Gastroesophageal sphincter (tissue), 4 donors: Measurements from ENCODE around the gene HOGA1. TPM values are rescaled to one million over a fixed set of nuclear protein-coding genes. Genes with fewer than 3 reads are reported as not detected.
"Not testable (repeated sequence)": the region's sequence is repeated elsewhere in the genome, so short reads cannot be mapped to it uniquely, and the experiment has no call there.

Experiments used
- ATAC-seq: fragments of 150-250 bp; one replicate; pipeline ENCODE4 v1.9.1; 2016; ENCODE audit warnings: mild to moderate bottlenecking, moderate library complexity
- H3K27ac ChIP-seq, 4 donors: fragments of 200-600 bp; sonication (generic) in 3 of 4; 1 replicate in 3 of 4; 2 replicates in 1 of 4; pipeline ENCODE4 v1.5.1; 2016 to 2019
- H3K27me3 ChIP-seq: fragments of 200-600 bp; sonication (generic); one replicate; pipeline ENCODE4 v1.5.1; 2019
- H3K36me3 ChIP-seq, 2 donors: fragments of 200-600 bp; sonication (generic); one replicate each; pipeline ENCODE4 v1.5.1; 2019; ENCODE audit warnings: control low read depth in 1 of 2
- H3K4me1 ChIP-seq, 3 donors: fragments of 200-600 bp; sonication (generic); 1 replicate in 2 of 3; 2 replicates in 1 of 3; pipeline ENCODE4 v1.5.1; 2016 to 2019; ENCODE audit warnings: control low read depth in 2 of 3
- H3K4me3 ChIP-seq, 2 donors: fragments of 200-600 bp; sonication (generic); one replicate each; pipeline ENCODE4 v1.5.1; 2019; ENCODE audit warnings: mild to moderate bottlenecking in 1 of 2, moderate library complexity in 1 of 2
- H3K9me3 ChIP-seq, 3 donors: fragments of 200-600 bp; sonication (generic); one replicate each; pipeline ENCODE4 v1.5.1; 2017 to 2019; ENCODE audit warnings: control low read depth in 2 of 3
- CTCF ChIP-seq, 4 experiments: fragments of 200-600 bp in 2 of 4; fragments of 450-650 bp in 2 of 4; sonication (generic) in 1 of 4; IDR thresholded peaks; one replicate each; pipeline ENCODE4 v1.5.1; 2017 to 2019; ENCODE audit warnings: antibody characterized with exemption in 4 of 4, mild to moderate bottlenecking in 2 of 4, moderate library complexity in 2 of 4
- EP300 ChIP-seq: sonication (generic); formaldehyde crosslinking; IDR thresholded peaks from one replicate; pipeline ENCODE4 v1.6.1; 2017; ENCODE audit warnings: antibody characterized with exemption, mild to moderate bottlenecking
- POLR2A ChIP-seq, 2 donors: fragments of 450-650 bp; IDR thresholded peaks; one replicate each; pipeline ENCODE4 v1.6.1; 2017; ENCODE audit warnings: antibody characterized with exemption in 2 of 2, mild to moderate bottlenecking in 2 of 2, moderate library complexity in 1 of 2
- POLR2AphosphoS5 ChIP-seq: sonication (generic); formaldehyde crosslinking; IDR thresholded peaks from one replicate; pipeline ENCODE4 v1.6.1; 2017; ENCODE audit warnings: antibody characterized with exemption
- WGBS, 2 donors: methylation state at CpG; one replicate each; pipeline ENCODE4 v1.1.5; 2018; ENCODE audit warnings: low coverage in 1 of 2; 5-methylcytosine and 5-hydroxymethylcytosine counted together
- total RNA-seq, 4 donors: library from RNA; depleted of rRNA; stranded (reverse); fragments of >200 nt; gene quantifications; one replicate each; pipeline ENCODE4 v1.1.0, GENCODE V29; 2016

The HOGA1 gene
- total RNA-seq, 4 donors from 2014 or later: 0.62 to 2.5 (median 1.1) TPM

GRCh38 chr10:97549587-97550322 lies 34.4 kb upstream of the HOGA1 start:
- peaks cover 0 to 51% (median 0%) of the 10 kb centered on the region in 3 donors for H3K4me1 ChIP-seq
- no peak for TF ChIP-seq EP300
- no peak for TF ChIP-seq POLR2A (IDR thresholded peaks at IDR 0.05)
- no peak for TF ChIP-seq POLR2AphosphoS5
- TF ChIP-seq CTCF (IDR thresholded peaks at IDR 0.05): no peak
- H3K36me3 ChIP-seq: no peaks in the 10 kb centered on the region
- no peak for ATAC-seq
- WGBS, 2 donors: 56 to 70% methylated on average over 2 to 4 of the region's 13 CpGs
- H3K4me3 ChIP-seq: no peak overlapping the region
- H3K9me3 ChIP-seq: no peaks in the 10 kb centered on the region
- H3K27ac ChIP-seq: peak overlapping the region in 3 of 4 donors; percentile 47 to 58 (median 54)
- H3K27me3 ChIP-seq: no peaks in the 10 kb centered on the region

GRCh38 chr10:97550336-97551149 lies 33.6 kb upstream of the HOGA1 start:
- no peak for ATAC-seq
- TF ChIP-seq CTCF (IDR thresholded peaks at IDR 0.05): no peak
- no peak for TF ChIP-seq POLR2A (IDR thresholded peaks at IDR 0.05)
- no peak for TF ChIP-seq POLR2AphosphoS5
- TF ChIP-seq EP300: no peak
- H3K27me3 ChIP-seq: no peaks in the 10 kb centered on the region
- no peaks in the 10 kb centered on the region for H3K36me3 ChIP-seq
- H3K27ac ChIP-seq: peak overlapping the region in 3 of 4 donors; percentile 47 to 58 (median 54)
- H3K4me3 ChIP-seq: no peak overlapping the region
- H3K4me1 ChIP-seq: peaks cover 0 to 51% (median 0%) of the 10 kb centered on the region in 3 donors
- WGBS, 2 donors: 79 to 94% methylated on average over 3 to 5 of the region's 10 CpGs
- no peaks in the 10 kb centered on the region for H3K9me3 ChIP-seq

- H3K27ac ChIP-seq: no peak overlapping the region
- H3K4me1 ChIP-seq: peaks cover 0 to 51% (median 0%) of the 10 kb centered on the region in 3 donors
- no peaks in the 10 kb centered on the region for H3K27me3 ChIP-seq
- H3K4me3 ChIP-seq: no peak overlapping the region
- no peak for ATAC-seq
- 86 to 98% methylated on average over 3 to 6 of the region's 6 CpGs for WGBS, 2 donors
- no peak for TF ChIP-seq CTCF (IDR thresholded peaks at IDR 0.05)
- TF ChIP-seq EP300: no peak
- TF ChIP-seq POLR2A (IDR thresholded peaks at IDR 0.05): no peak
- TF ChIP-seq POLR2AphosphoS5: no peak
- no peaks in the 10 kb centered on the region for H3K36me3 ChIP-seq
- H3K9me3 ChIP-seq: no peaks in the 10 kb centered on the region
Observed at GRCh38 chr10:97551271-97551670, 32.9 kb upstream of the HOGA1 start.

- Histone ChIP-seq H3K36me3 (no peaks in the 10 kb centered on the region), H3K4me1 (peaks cover 0 to 32% (median 0%) of the 10 kb centered on the region in 3 donors), H3K4me3 (no peak overlapping the region), H3K27me3 (no peaks in the 10 kb centered on the region), H3K9me3 (no peaks in the 10 kb centered on the region), H3K27ac (no peak overlapping the region)
- WGBS, 2 donors: no CpG with 5 or more reads among the region's 6 CpGs
- peak; percentile 95 for ATAC-seq
- TF ChIP-seq POLR2AphosphoS5 (peak; percentile 17), EP300 (no peak), CTCF (IDR thresholded peaks at IDR 0.05) (peak in 3 of 4 experiments; percentile 73 to 88 (median 79))
Observed at GRCh38 chr10:97553575-97554031, 30.6 kb upstream of the HOGA1 start.

- H3K4me1 ChIP-seq: peaks cover 0 to 25% (median 0%) of the 10 kb centered on the region in 3 donors
- not testable (repeated sequence) for ATAC-seq, H3K4me3 ChIP-seq, H3K36me3 ChIP-seq, H3K27ac ChIP-seq, H3K9me3 ChIP-seq, H3K27me3 ChIP-seq
- 95% methylated on average over 4 of the region's 5 CpGs; no CpG with 5 or more reads in 1 of the 2 donors for WGBS, 2 donors
Observed at GRCh38 chr10:97554336-97554735, 29.9 kb upstream of the HOGA1 start.

GRCh38 chr10:97555541-97555940 lies 28.6 kb upstream of the HOGA1 start:
- not testable (repeated sequence) for H3K27ac ChIP-seq, H3K27me3 ChIP-seq, H3K36me3 ChIP-seq, H3K9me3 ChIP-seq, H3K4me3 ChIP-seq, ATAC-seq
- 88 to 95% methylated on average over 4 to 7 of the region's 10 CpGs for WGBS, 2 donors
- peaks cover 0 to 13% (median 0%) of the 10 kb centered on the region in 3 donors for H3K4me1 ChIP-seq

GRCh38 chr10:97560731-97561381 lies 23.3 kb upstream of the HOGA1 start:
- 86% methylated on average over 1 of the region's 17 CpGs; no CpG with 5 or more reads in 1 of the 2 donors for WGBS, 2 donors
- not testable (repeated sequence) for H3K27me3 ChIP-seq, H3K9me3 ChIP-seq, H3K36me3 ChIP-seq, H3K4me3 ChIP-seq, H3K4me1 ChIP-seq
- ATAC-seq: peak; percentile 72
- H3K27ac ChIP-seq: peak overlapping the region in 1 of 4 donors; percentile 24
